IPS-15b (cell line): ENCODE results near the gene OR1F1.

Experiments used
- H3K27me3 ChIP-seq: one replicate; pipeline ENCODE4 v1.6.1; 2013; ENCODE audit warnings: low read length; ENCODE audit not compliant: control insufficient read depth, insufficient read depth
- H3K36me3 ChIP-seq: one replicate; pipeline ENCODE4 v1.6.1; 2013; ENCODE audit warnings: low read length; ENCODE audit not compliant: control insufficient read depth, insufficient read depth
- H3K4me1 ChIP-seq: one replicate; pipeline ENCODE4 v1.6.1; 2013; ENCODE audit warnings: mild to moderate bottlenecking, low read length; ENCODE audit not compliant: control insufficient read depth, insufficient read depth
- H3K4me3 ChIP-seq: one replicate; pipeline ENCODE4 v1.5.1; 2013; ENCODE audit warnings: low read depth, low read length
- H3K9ac ChIP-seq: one replicate; pipeline ENCODE4 v1.6.1; 2013; ENCODE audit warnings: low read depth, mild to moderate bottlenecking, low read length
- H3K9me3 ChIP-seq: one replicate; pipeline ENCODE4 v1.6.1; 2013; ENCODE audit warnings: mild to moderate bottlenecking, low read length; ENCODE audit not compliant: control insufficient read depth, insufficient read depth

Gene OR1F1

GRCh38 chr16:3223913-3224515 lies 36.0 kb downstream of the OR1F1 start:
- peaks cover 19% of the 10 kb centered on the region for H3K36me3 ChIP-seq
- no peaks in the 10 kb centered on the region for H3K4me1 ChIP-seq
- no peak overlapping the region for H3K9ac ChIP-seq
- H3K9me3 ChIP-seq, result peaks cover 17% of the 10 kb centered on the region
- no peaks in the 10 kb centered on the region for H3K27me3 ChIP-seq
- no peak overlapping the region for H3K4me3 ChIP-seq

- peak overlapping the region; percentile 87 for H3K9ac ChIP-seq
Observed at GRCh38 chr16:3234543-3234856, 46.5 kb downstream of the OR1F1 start.

GRCh38 chr16:3234857-3235561 lies 47.0 kb downstream of the OR1F1 start, which contains the start of gene ZNF200:
Gene ZNF200, minus strand, starts transcription at chr16:3235158. Its CDS starts 1,403 bp downstream, at chr16:3233755.
- H3K4me1 ChIP-seq, result peaks cover 2% of the 10 kb centered on the region
- peak within 1 kb of the TSS; percentile 87 for H3K9ac ChIP-seq
- H3K36me3 ChIP-seq, result peaks cover 16% of the 10 kb centered on the region
- no peaks in the 10 kb centered on the region for H3K9me3 ChIP-seq
- H3K4me3 ChIP-seq, result peak within 1 kb of the TSS; percentile 96
- no peaks in the 10 kb centered on the region for H3K27me3 ChIP-seq

More at GRCh38 chr16:3234543-3234856, 46.5 kb downstream of the OR1F1 start:
- Histone ChIP-seq H3K36me3 (peaks cover 18% of the 10 kb centered on the region), H3K4me3 (peak overlapping the region; percentile 96), H3K9me3 (no peaks in the 10 kb centered on the region), H3K27me3 (no peaks in the 10 kb centered on the region), H3K4me1 (peaks cover 2% of the 10 kb centered on the region)

- no peaks in the 10 kb centered on the region for H3K9me3 ChIP-seq
- no peak overlapping the region for H3K9ac ChIP-seq
- peak overlapping the region; percentile 8 for H3K4me3 ChIP-seq
Observed at GRCh38 chr16:3235856-3236669, 48.1 kb downstream of the OR1F1 start.

GRCh38 chr16:3241761-3242160 lies 53.8 kb downstream of the OR1F1 start:
- Histone ChIP-seq H3K4me3 (no peak overlapping the region), H3K9me3 (no peaks in the 10 kb centered on the region), H3K36me3 (no peaks in the 10 kb centered on the region), H3K9ac (no peak overlapping the region), H3K4me1 (peaks cover 2% of the 10 kb centered on the region), H3K27me3 (no peaks in the 10 kb centered on the region)

More at GRCh38 chr16:3235856-3236669, 48.1 kb downstream of the OR1F1 start:
- peaks cover 9% of the 10 kb centered on the region for H3K36me3 ChIP-seq
- no peaks in the 10 kb centered on the region for H3K27me3 ChIP-seq
- H3K4me1 ChIP-seq, result peaks cover 2% of the 10 kb centered on the region

GRCh38 chr16:3242709-3243108 lies 54.7 kb downstream of the OR1F1 start:
- no peaks in the 10 kb centered on the region for H3K27me3 ChIP-seq
- no peaks in the 10 kb centered on the region for H3K36me3 ChIP-seq
- no peak overlapping the region for H3K9ac ChIP-seq
- no peaks in the 10 kb centered on the region for H3K9me3 ChIP-seq
- H3K4me3 ChIP-seq, result no peak overlapping the region
- H3K4me1 ChIP-seq, result no peaks in the 10 kb centered on the region

GRCh38 chr16:3243882-3244281 lies 55.9 kb downstream of the OR1F1 start:
- Histone ChIP-seq H3K4me3 (no peak overlapping the region), H3K9me3 (no peaks in the 10 kb centered on the region)

GRCh38 chr16:3246002-3246401 lies 58.0 kb downstream of the OR1F1 start:
- H3K4me3 ChIP-seq, result no peak overlapping the region
- H3K27me3 ChIP-seq, result peaks cover 2% of the 10 kb centered on the region
- H3K36me3 ChIP-seq, result no peaks in the 10 kb centered on the region
- no peaks in the 10 kb centered on the region for H3K4me1 ChIP-seq
- H3K9me3 ChIP-seq, result no peaks in the 10 kb centered on the region
- no peak overlapping the region for H3K9ac ChIP-seq

More at GRCh38 chr16:3243882-3244281, 55.9 kb downstream of the OR1F1 start:
- Histone ChIP-seq H3K36me3 (no peaks in the 10 kb centered on the region), H3K9ac (no peak overlapping the region), H3K27me3 (peaks cover 1% of the 10 kb centered on the region), H3K4me1 (no peaks in the 10 kb centered on the region)

- Histone ChIP-seq H3K36me3 (no peaks in the 10 kb centered on the region), H3K9me3 (no peaks in the 10 kb centered on the region), H3K4me1 (no peaks in the 10 kb centered on the region), H3K27me3 (peaks cover 2% of the 10 kb centered on the region), H3K4me3 (no peak overlapping the region), H3K9ac (no peak overlapping the region)
Observed at GRCh38 chr16:3246876-3247275, 58.9 kb downstream of the OR1F1 start.

GRCh38 chr16:3248596-3248995 lies 60.6 kb downstream of the OR1F1 start:
- H3K9me3 ChIP-seq, result no peaks in the 10 kb centered on the region
- H3K36me3 ChIP-seq, result no peaks in the 10 kb centered on the region
- peaks cover 2% of the 10 kb centered on the region for H3K27me3 ChIP-seq
- no peaks in the 10 kb centered on the region for H3K4me1 ChIP-seq
- no peak overlapping the region for H3K4me3 ChIP-seq
- H3K9ac ChIP-seq, result no peak overlapping the region

- Histone ChIP-seq H3K4me1 (no peaks in the 10 kb centered on the region), H3K4me3 (no peak overlapping the region), H3K9ac (no peak overlapping the region), H3K27me3 (peaks cover 2% of the 10 kb centered on the region), H3K36me3 (no peaks in the 10 kb centered on the region), H3K9me3 (no peaks in the 10 kb centered on the region)
Observed at GRCh38 chr16:3249020-3249419, 61.0 kb downstream of the OR1F1 start.
